HEK293 (cell line): ENCODE results near the gene C14orf93.

Source experiments
- SCRT2 ChIP-seq: fragments of 450-650 bp; formaldehyde crosslinking; IDR thresholded peaks from 2 replicates; pipeline ENCODE4 v1.5.1; 2016; ENCODE audit warnings: missing biosample characterization, missing genetic modification characterization
- WT1 ChIP-seq: fragments of 450-650 bp; formaldehyde crosslinking; IDR thresholded peaks from 2 replicates; pipeline ENCODE4 v1.5.1; 2016; ENCODE audit warnings: missing biosample characterization, missing genetic modification characterization
- ZNF157 ChIP-seq: fragments of 450-650 bp; formaldehyde crosslinking; IDR thresholded peaks from 2 replicates; pipeline ENCODE4 v1.5.1; 2016; ENCODE audit warnings: missing biosample characterization, missing genetic modification characterization
- ZNF19 ChIP-seq: fragments of 450-650 bp; formaldehyde crosslinking; IDR thresholded peaks from 2 replicates; pipeline ENCODE4; 2016; ENCODE audit warnings: missing biosample characterization, missing genetic modification characterization, low read depth
- ZNF341 ChIP-seq: fragments of 450-650 bp; formaldehyde crosslinking; IDR thresholded peaks from 2 replicates; pipeline ENCODE4; 2016; ENCODE audit warnings: low read depth, missing biosample characterization, missing genetic modification characterization
- ZNF501 ChIP-seq: fragments of 450-650 bp; formaldehyde crosslinking; IDR thresholded peaks from 2 replicates; pipeline ENCODE4 v1.5.1; 2016; ENCODE audit warnings: missing biosample characterization, missing genetic modification characterization
- ZNF510 ChIP-seq: fragments of 450-650 bp; formaldehyde crosslinking; IDR thresholded peaks from 2 replicates; pipeline ENCODE4 v1.5.1; 2018; ENCODE audit warnings: mild to moderate bottlenecking, missing genetic modification characterization, missing biosample characterization; ENCODE audit not compliant: insufficient replicate concordance
- ZNF529 ChIP-seq: fragments of 450-650 bp; formaldehyde crosslinking; IDR thresholded peaks from 2 replicates; pipeline ENCODE4 v1.5.1; 2017; ENCODE audit warnings: missing genetic modification characterization, missing biosample characterization; ENCODE audit not compliant: insufficient replicate concordance
- ZNF707 ChIP-seq: fragments of 450-650 bp; formaldehyde crosslinking; IDR thresholded peaks from 2 replicates; pipeline ENCODE4 v1.5.1; 2016; ENCODE audit warnings: missing biosample characterization, missing genetic modification characterization
- ZNF777 ChIP-seq: fragments of 450-650 bp; formaldehyde crosslinking; IDR thresholded peaks from 2 replicates; pipeline ENCODE4 v1.5.1; 2017; ENCODE audit warnings: missing biosample characterization, missing genetic modification characterization, borderline replicate concordance
- TF ChIP-seq, protein P1 (sequence below): fragments of 450-650 bp; formaldehyde crosslinking; IDR thresholded peaks from 2 replicates; pipeline ENCODE4 v1.5.1; 2016; ENCODE audit warnings: missing biosample characterization, missing genetic modification characterization, low read depth
- TF ChIP-seq, protein P2 (sequence below): fragments of 450-650 bp; formaldehyde crosslinking; conservative IDR thresholded peaks from 2 replicates; pipeline ENCODE4 v1.5.1; 2016; ENCODE audit warnings: low read depth, missing biosample characterization, missing genetic modification characterization
- TF ChIP-seq, protein P3 (sequence below): fragments of 450-650 bp; formaldehyde crosslinking; IDR thresholded peaks from 2 replicates; pipeline ENCODE4 v1.5.1; 2016; ENCODE audit warnings: missing biosample characterization, missing genetic modification characterization
- TF ChIP-seq, protein P4 (sequence below): fragments of 450-650 bp; formaldehyde crosslinking; conservative IDR thresholded peaks from 2 replicates; pipeline ENCODE4 v1.5.1; 2016; ENCODE audit warnings: low read depth, missing biosample characterization, missing genetic modification characterization
- TF ChIP-seq, protein P5 (sequence below): fragments of 450-650 bp; formaldehyde crosslinking; IDR thresholded peaks from 2 replicates; pipeline ENCODE4 v1.5.1; 2016; ENCODE audit warnings: missing biosample characterization, missing genetic modification characterization
- TF ChIP-seq, protein P6 (sequence below): sonication (generic); formaldehyde crosslinking; IDR thresholded peaks from 2 replicates; pipeline ENCODE4 v1.8.1; 2022; ENCODE audit warnings: mild to moderate bottlenecking, moderate library complexity, missing genetic modification reagents
- TF ChIP-seq, protein P7 (sequence below): fragments of 450-650 bp; formaldehyde crosslinking; IDR thresholded peaks from 2 replicates; pipeline ENCODE4 v1.5.1; 2016; ENCODE audit warnings: missing biosample characterization, missing genetic modification characterization
- TF ChIP-seq, protein P8 (sequence below): fragments of 450-650 bp; formaldehyde crosslinking; IDR thresholded peaks from 2 replicates; pipeline ENCODE4 v1.5.1; 2016; ENCODE audit warnings: missing biosample characterization, missing genetic modification characterization

C14orf93 gene

DNA sequence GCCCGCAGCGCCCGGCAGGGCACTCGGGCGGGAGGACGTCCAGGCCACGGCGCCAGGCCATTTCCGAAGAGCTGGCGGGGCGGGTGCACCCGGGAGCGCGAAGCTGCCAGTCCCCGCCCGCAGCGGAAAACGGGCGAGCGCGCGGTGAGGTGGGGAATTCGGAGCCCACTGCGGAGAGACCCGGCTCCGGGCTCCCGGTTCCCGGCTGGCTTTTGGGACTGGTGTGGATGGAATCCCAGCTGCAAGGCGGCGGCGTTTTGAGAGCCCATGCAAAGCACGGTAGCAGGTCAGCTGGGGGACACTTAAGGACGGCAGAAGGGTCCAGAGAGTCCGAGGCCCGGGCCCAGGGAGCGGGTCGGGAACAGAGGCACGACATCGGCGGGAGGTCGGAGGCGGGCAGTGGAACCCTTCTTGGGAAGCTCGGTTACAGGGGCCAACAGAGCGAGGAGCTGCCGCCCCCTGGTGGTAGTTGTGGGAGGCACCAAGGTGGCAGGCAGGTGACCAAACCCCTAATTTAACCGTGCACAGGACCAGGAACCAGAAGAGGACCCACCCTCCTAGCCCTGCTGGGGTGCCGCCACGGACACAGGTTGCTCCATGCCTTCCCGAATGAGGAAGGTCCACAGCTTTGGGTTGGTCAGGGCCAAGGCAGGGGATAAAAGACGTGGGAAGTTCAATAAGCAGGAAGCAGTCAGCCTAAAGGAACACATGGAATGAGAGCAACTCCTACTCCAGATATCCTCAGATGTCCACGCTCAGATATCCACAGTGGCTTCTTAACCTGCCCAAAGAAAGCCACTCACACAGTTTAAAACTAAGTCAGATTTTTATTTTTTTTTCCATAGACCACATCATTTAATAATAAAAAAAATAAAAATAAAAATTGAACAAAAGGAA lies 48.1 kb upstream of the C14orf93 start (continued):
- TF ChIP-seq, protein P1, sequence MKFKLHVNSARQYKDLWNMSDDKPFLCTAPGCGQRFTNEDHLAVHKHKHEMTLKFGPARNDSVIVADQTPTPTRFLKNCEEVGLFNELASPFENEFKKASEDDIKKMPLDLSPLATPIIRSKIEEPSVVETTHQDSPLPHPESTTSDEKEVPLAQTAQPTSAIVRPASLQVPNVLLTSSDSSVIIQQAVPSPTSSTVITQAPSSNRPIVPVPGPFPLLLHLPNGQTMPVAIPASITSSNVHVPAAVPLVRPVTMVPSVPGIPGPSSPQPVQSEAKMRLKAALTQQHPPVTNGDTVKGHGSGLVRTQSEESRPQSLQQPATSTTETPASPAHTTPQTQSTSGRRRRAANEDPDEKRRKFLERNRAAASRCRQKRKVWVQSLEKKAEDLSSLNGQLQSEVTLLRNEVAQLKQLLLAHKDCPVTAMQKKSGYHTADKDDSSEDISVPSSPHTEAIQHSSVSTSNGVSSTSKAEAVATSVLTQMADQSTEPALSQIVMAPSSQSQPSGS (tag by site-specific recombination) = no peak
- TF ChIP-seq ZNF707 (tag by site-specific recombination) = no peak; the same call in 1 of the 2 replicates
- TF ChIP-seq, protein P2, sequence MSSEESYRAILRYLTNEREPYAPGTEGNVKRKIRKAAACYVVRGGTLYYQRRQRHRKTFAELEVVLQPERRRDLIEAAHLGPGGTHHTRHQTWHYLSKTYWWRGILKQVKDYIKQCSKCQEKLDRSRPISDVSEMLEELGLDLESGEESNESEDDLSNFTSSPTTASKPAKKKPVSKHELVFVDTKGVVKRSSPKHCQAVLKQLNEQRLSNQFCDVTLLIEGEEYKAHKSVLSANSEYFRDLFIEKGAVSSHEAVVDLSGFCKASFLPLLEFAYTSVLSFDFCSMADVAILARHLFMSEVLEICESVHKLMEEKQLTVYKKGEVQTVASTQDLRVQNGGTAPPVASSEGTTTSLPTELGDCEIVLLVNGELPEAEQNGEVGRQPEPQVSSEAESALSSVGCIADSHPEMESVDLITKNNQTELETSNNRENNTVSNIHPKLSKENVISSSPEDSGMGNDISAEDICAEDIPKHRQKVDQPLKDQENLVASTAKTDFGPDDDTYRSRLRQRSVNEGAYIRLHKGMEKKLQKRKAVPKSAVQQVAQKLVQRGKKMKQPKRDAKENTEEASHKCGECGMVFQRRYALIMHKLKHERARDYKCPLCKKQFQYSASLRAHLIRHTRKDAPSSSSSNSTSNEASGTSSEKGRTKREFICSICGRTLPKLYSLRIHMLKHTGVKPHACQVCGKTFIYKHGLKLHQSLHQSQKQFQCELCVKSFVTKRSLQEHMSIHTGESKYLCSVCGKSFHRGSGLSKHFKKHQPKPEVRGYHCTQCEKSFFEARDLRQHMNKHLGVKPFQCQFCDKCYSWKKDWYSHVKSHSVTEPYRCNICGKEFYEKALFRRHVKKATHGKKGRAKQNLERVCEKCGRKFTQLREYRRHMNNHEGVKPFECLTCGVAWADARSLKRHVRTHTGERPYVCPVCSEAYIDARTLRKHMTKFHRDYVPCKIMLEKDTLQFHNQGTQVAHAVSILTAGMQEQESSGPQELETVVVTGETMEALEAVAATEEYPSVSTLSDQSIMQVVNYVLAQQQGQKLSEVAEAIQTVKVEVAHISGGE (tag by site-specific recombination) = peak; percentile 34; the same call in 1 of the 2 replicates
- TF ChIP-seq WT1 (tag by site-specific recombination) = 0 out of 2 replicates have a peak, but pooled peaks have one; percentile 14
- TF ChIP-seq, protein P3, sequence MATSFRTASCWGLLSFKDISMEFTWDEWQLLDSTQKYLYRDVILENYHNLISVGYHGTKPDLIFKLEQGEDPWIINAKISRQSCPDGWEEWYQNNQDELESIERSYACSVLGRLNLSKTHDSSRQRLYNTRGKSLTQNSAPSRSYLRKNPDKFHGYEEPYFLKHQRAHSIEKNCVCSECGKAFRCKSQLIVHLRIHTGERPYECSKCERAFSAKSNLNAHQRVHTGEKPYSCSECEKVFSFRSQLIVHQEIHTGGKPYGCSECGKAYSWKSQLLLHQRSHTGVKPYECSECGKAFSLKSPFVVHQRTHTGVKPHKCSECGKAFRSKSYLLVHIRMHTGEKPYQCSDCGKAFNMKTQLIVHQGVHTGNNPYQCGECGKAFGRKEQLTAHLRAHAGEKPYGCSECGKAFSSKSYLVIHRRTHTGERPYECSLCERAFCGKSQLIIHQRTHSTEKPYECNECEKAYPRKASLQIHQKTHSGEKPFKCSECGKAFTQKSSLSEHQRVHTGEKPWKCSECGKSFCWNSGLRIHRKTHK = no peak
- TF ChIP-seq ZNF341 (tag by site-specific recombination) = peak; percentile 66
- no peak for TF ChIP-seq ZNF777 (tag by site-specific recombination)
- TF ChIP-seq ZNF501 (tag by site-specific recombination) = peak; percentile 57
- TF ChIP-seq ZNF157 (tag by site-specific recombination) = no peak
- TF ChIP-seq, protein P4, sequence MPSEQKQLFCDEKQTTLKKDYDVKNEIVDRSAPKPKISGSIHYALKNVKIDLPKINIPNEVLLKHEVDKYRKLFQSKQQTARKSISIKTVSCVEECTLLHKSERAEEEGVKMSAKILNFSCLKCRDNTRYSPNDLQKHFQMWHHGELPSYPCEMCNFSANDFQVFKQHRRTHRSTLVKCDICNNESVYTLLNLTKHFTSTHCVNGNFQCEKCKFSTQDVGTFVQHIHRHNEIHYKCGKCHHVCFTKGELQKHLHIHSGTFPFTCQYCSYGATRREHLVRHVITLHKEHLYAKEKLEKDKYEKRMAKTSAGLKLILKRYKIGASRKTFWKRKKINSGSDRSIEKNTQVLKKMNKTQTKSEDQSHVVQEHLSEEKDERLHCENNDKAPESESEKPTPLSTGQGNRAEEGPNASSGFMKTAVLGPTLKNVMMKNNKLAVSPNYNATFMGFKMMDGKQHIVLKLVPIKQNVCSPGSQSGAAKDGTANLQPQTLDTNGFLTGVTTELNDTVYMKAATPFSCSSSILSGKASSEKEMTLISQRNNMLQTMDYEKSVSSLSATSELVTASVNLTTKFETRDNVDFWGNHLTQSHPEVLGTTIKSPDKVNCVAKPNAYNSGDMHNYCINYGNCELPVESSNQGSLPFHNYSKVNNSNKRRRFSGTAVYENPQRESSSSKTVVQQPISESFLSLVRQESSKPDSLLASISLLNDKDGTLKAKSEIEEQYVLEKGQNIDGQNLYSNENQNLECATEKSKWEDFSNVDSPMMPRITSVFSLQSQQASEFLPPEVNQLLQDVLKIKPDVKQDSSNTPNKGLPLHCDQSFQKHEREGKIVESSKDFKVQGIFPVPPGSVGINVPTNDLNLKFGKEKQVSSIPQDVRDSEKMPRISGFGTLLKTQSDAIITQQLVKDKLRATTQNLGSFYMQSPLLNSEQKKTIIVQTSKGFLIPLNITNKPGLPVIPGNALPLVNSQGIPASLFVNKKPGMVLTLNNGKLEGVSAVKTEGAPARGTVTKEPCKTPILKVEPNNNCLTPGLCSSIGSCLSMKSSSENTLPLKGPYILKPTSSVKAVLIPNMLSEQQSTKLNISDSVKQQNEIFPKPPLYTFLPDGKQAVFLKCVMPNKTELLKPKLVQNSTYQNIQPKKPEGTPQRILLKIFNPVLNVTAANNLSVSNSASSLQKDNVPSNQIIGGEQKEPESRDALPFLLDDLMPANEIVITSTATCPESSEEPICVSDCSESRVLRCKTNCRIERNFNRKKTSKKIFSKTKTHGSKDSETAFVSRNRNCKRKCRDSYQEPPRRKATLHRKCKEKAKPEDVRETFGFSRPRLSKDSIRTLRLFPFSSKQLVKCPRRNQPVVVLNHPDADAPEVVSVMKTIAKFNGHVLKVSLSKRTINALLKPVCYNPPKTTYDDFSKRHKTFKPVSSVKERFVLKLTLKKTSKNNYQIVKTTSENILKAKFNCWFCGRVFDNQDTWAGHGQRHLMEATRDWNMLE (tag by site-specific recombination) = no peak
- TF ChIP-seq, protein P5, sequence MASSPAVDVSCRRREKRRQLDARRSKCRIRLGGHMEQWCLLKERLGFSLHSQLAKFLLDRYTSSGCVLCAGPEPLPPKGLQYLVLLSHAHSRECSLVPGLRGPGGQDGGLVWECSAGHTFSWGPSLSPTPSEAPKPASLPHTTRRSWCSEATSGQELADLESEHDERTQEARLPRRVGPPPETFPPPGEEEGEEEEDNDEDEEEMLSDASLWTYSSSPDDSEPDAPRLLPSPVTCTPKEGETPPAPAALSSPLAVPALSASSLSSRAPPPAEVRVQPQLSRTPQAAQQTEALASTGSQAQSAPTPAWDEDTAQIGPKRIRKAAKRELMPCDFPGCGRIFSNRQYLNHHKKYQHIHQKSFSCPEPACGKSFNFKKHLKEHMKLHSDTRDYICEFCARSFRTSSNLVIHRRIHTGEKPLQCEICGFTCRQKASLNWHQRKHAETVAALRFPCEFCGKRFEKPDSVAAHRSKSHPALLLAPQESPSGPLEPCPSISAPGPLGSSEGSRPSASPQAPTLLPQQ (tag by site-specific recombination) = no peak; the same call in none of the 2 replicates
- TF ChIP-seq SCRT2 (tag by site-specific recombination) = no peak
- no peak for TF ChIP-seq ZNF510 (tag by site-specific recombination)
- TF ChIP-seq, protein P6, sequence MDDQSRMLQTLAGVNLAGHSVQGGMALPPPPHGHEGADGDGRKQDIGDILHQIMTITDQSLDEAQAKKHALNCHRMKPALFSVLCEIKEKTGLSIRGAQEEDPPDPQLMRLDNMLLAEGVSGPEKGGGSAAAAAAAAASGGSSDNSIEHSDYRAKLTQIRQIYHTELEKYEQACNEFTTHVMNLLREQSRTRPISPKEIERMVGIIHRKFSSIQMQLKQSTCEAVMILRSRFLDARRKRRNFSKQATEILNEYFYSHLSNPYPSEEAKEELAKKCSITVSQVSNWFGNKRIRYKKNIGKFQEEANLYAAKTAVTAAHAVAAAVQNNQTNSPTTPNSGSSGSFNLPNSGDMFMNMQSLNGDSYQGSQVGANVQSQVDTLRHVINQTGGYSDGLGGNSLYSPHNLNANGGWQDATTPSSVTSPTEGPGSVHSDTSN = no peak
- no peak for TF ChIP-seq ZNF529
- no peak for TF ChIP-seq ZNF19 (tag by site-specific recombination)
- TF ChIP-seq, protein P7, sequence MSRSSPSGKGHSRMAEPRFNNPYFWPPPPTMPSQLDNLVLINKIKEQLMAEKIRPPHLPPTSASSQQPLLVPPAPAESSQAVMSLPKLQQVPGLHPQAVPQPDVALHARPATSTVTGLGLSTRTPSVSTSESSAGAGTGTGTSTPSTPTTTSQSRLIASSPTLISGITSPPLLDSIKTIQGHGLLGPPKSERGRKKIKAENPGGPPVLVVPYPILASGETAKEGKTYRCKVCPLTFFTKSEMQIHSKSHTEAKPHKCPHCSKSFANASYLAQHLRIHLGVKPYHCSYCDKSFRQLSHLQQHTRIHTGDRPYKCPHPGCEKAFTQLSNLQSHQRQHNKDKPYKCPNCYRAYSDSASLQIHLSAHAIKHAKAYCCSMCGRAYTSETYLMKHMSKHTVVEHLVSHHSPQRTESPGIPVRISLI = no peak
- TF ChIP-seq, protein P8, sequence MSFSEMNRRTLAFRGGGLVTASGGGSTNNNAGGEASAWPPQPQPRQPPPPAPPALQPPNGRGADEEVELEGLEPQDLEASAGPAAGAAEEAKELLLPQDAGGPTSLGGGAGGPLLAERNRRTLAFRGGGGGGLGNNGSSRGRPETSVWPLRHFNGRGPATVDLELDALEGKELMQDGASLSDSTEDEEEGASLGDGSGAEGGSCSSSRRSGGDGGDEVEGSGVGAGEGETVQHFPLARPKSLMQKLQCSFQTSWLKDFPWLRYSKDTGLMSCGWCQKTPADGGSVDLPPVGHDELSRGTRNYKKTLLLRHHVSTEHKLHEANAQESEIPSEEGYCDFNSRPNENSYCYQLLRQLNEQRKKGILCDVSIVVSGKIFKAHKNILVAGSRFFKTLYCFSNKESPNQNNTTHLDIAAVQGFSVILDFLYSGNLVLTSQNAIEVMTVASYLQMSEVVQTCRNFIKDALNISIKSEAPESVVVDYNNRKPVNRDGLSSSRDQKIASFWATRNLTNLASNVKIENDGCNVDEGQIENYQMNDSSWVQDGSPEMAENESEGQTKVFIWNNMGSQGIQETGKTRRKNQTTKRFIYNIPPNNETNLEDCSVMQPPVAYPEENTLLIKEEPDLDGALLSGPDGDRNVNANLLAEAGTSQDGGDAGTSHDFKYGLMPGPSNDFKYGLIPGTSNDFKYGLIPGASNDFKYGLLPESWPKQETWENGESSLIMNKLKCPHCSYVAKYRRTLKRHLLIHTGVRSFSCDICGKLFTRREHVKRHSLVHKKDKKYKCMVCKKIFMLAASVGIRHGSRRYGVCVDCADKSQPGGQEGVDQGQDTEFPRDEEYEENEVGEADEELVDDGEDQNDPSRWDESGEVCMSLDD = peak; percentile 65
